GM12801 (cell line): Measurements from ENCODE around the gene IRF6.

Experiments
- TF ChIP-seq, protein P1 (sequence below): IDR thresholded peaks from one replicate; pipeline ENCODE4 v1.5.1; 2011; ENCODE audit warnings: control low read depth; ENCODE audit not compliant: insufficient read length; ENCODE audit errors: extremely low read depth

Gene IRF6

DNA sequence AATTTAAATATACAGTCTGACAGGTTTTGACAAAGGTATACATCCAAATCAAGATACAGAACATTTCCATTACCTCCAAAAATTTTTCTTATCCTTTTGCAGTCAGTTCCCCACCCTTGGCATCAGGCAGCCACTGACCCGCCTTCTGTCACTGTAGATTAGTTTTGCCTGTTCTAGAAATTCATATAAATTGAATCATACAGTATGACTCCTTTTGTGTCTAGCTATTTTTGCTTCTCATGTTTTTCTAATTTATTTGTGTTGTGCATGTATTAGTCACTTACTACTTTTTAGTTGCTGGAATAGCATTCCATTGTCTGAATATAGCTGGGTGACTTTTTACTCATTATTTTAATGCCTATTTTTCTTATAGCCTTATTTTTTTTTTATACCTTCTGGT, 25.7 kb upstream of the IRF6 start:
- TF ChIP-seq, protein P1, sequence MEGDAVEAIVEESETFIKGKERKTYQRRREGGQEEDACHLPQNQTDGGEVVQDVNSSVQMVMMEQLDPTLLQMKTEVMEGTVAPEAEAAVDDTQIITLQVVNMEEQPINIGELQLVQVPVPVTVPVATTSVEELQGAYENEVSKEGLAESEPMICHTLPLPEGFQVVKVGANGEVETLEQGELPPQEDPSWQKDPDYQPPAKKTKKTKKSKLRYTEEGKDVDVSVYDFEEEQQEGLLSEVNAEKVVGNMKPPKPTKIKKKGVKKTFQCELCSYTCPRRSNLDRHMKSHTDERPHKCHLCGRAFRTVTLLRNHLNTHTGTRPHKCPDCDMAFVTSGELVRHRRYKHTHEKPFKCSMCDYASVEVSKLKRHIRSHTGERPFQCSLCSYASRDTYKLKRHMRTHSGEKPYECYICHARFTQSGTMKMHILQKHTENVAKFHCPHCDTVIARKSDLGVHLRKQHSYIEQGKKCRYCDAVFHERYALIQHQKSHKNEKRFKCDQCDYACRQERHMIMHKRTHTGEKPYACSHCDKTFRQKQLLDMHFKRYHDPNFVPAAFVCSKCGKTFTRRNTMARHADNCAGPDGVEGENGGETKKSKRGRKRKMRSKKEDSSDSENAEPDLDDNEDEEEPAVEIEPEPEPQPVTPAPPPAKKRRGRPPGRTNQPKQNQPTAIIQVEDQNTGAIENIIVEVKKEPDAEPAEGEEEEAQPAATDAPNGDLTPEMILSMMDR, result no peak

DNA sequence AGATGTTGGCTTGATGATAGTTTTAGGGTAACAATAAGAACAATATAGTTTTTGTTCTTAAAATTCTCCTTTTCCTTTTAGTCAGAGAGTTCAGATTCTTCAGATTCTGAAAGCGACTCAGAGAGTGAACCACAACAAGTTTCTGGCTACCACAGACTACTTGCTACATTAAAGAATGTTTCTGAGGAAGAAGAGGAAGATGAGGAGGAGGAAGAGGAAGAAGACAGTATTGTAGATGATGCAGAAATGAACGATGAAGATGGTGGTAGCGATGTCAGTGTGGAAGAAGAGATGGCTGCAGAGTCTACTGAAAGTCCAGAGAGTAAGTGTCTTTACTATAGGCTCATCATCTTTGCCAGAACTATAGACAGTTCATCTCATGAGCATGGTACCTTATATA, 24.8 kb upstream of the IRF6 start:
- TF ChIP-seq, protein P1, result no peak

GRCh38 chr1:209829716-209830115, 23.8 kb upstream of the IRF6 start:
- TF ChIP-seq, protein P1, result no peak

DNA sequence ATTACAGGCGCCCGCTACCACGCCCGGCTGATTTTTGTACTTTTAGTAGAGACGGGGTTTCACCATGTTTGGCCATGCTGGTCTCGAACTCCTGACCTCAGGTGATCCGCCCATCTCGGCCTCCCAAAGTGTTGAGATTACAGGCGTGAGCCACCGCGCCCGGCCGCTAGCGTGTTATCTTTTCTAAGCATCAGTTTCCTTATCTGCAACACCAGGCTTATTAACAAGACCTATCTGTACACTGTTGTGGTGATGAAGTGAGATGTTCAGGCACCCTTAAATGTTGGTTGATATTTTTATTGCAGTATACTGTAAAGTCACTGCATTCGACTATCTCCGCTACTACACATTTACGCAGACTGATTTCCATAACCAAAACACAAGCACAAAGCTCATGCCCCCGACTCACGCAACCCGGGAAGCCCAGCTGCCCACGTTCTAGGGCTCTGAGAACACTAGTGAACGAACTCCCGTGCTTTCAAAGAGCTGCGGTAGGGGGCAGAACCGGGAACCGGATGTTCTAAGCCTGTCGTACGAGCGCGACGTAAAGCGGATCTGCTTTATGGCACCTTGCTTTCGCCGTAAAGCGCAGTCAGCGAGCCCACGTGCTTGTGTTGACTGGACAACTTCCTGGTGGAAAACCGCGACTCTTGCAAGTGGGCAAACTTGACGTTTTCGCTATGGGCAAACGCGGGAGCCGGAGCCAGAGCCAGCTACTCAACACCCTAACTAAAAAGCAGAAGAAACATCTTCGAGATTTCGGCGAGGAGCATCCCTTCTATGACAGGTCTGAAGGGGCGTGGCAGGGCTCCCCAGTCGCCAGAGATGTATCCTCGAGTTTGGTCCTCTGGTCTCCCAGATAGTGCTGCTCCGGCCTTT, 21.7 kb upstream of the IRF6 start, which contains the start of gene UTP25:
TSS of gene UTP25 (plus strand) at position 589 of the 879 bp plus-strand sequence. CDS start at position 681, 92 bp downstream.
- TF ChIP-seq, protein P1, result no peak

GRCh38 chr1:209825591-209826434, 19.9 kb upstream of the IRF6 start:
- TF ChIP-seq, protein P1, result no peak

DNA sequence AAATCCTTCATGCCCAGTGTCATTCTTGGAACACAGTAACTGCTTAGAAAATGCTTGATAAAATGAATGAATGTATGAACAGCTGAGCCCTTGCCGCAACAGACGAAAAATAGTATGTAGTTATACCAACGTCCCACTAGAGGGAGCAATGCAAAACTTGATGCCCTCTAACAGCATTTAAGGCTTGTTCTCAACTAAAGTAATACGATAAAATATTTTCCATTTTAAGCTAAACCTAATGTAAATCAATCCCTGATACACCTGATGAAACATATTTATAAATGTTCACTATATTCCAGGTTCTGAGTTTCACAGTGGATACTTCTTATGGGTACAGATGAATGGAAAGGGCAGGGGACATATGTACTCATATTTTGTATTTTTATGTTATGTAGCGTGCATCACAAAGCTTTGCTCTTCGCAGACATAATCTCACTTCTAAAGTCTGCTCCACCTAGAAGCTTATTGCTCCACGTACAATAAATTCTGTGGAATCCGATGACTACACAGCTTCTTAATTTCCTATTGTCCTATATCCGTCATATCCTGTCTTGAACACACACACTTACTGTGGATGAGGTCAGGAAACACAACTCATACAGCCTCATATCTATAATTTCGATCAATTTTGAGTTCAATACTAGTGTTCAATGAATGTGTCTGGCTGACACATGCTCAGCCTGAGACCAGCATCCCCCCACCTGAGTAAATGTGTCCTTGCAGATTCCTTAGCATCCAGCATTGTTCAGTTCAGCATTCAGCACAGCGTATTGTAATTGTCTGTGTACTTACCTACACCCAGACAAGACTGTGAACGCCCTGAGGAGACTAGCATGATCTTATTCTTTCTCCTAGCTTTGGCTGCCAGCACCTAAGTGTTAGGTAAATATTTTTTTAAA, 17.4 kb upstream of the IRF6 start:
- TF ChIP-seq, protein P1, result no peak

- TF ChIP-seq, protein P1, result no peak
Measured at GRCh38 chr1:209822706-209823105, 16.8 kb upstream of the IRF6 start.
